HG02798 (cell line): Measurements from ENCODE around the gene BCL6B.
A peak's percentile ranks its signal among the peaks of the same experiment; 100 is the strongest.

Experiments used
- ATAC-seq: cut with Tn5 transposase; IDR thresholded peaks from one replicate; pipeline ENCODE4 v1.9.1; 2021; ENCODE audit warnings: mild to moderate bottlenecking; ENCODE audit not compliant: unreplicated experiment, poor library complexity

Gene BCL6B

DNA sequence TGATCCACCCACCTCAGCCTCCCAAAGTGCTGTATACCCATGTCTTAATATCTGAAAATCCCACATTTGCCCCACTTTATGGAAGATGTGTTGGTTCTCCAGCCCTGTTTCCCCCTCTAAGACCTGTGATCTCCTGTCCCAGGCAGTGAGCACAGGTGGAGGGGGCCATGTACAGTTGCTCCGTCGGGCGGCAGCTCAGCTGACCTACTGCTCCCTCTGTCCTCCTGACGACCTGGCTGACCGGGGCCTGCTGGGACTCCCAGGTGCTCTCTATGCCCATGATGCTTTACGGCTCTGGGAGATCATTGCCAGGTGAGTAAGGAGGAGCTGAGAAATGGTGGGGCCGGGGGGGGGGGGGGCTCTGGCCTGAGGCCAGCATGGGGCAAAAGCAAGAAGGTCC is 17.1 kb upstream of the BCL6B start:
- no peak for ATAC-seq

- no peak for ATAC-seq
Measured at GRCh38 chr17:7007143-7007542, 15.7 kb upstream of the BCL6B start.

GRCh38 chr17:7010523-7010922 is 12.3 kb upstream of the BCL6B start:
- no peak for ATAC-seq

- ATAC-seq: no peak
Measured at GRCh38 chr17:7011415-7011814, 11.4 kb upstream of the BCL6B start.

DNA sequence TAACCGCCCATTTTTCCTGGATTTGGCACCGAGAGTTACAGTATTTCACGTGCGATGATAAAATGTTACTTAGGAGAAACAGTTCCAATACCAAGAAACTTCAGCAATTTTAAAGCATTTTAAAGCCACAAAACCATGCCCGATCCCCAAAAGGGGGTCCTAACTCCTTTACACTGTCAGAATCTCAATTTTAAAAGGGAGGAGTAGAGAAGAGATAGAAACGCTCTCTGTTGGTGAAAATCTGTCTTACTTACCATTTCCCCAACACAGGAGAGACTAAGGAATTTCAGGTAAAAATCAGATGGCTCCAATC is 11.0 kb upstream of the BCL6B start:
- ATAC-seq: no peak

DNA sequence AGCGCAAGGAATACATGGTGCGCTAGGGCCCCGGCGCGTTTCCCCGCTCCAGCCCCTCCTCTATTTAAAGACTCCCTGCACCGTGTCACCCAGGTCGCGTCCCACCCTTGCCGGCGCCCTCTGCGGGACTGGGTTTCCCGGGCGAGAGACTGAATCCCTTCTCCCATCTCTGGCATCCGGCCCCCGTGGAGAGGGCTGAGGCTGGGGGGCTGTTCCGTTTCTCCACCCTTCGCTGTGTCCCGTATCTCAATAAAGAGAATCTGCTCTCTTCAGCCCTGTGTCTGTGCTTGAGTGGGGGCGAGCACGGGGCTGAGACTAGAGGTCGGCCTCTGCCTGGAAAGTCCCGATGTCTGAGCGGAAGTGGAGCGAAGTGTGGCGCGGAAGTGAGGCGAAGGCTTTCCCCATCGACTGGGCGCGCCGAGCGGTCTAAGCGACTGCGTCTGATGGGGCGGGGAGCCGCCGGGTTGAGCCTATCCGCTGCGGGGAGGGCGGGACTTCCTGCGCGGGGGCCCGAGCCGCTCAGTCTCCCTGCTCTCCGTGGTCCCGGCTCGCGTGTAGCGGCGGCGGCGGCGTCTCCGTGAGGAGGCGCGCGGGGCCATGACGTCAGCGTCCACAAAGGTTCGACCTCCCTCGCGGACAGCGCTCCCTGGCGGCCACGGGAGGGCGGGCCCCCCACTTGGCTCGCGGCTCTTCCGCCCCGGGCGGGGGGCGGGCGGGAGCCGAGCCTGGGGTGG is 8.4 kb upstream of the BCL6B start:
- peak; percentile 86 for ATAC-seq

- ATAC-seq: peak; percentile 6
Measured at GRCh38 chr17:7014995-7015958, 7.6 kb upstream of the BCL6B start.

- ATAC-seq: no peak
Measured at GRCh38 chr17:7016418-7016817, 6.4 kb upstream of the BCL6B start.

GRCh38 chr17:7016886-7017826 is 5.7 kb upstream of the BCL6B start:
- no peak for ATAC-seq

- no peak for ATAC-seq
Measured at GRCh38 chr17:7017827-7018200, 5.0 kb upstream of the BCL6B start.

DNA sequence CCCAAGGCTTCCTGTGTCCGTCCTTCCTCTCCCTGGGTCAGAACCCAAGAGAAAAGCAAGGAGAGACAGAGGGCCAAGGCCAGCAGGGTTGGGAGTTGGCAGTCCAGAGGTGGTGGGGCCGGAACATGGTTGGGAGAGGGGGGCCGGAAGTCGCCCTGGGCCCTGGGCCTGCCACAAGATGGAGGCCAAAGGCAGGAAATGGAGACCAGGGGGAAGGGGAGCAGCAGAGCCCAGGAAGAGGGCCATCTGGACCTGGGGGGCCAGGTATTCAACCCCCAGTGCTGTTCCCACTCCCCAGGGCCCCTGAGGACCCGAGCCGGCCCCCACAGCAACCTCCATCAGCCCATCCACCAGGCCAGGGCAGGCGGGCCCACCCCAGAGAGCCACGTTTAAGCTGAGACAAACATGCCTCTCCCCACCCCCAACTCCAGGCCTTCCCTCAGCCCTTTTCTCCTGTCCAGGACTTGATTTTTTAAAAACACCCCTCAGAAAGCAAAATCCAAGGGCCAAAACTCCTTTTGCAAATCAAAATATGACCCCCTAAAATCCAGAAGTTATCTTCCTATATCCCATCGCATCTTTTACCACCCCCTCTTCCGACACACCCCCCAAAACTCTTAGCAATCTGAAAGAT is 4.4 kb upstream of the BCL6B start:
- ATAC-seq: no peak

- no peak for ATAC-seq
Measured at GRCh38 chr17:7019367-7019766, 3.5 kb upstream of the BCL6B start.

- no peak for ATAC-seq
Measured at GRCh38 chr17:7019839-7020519, 2.9 kb upstream of the BCL6B start.

DNA sequence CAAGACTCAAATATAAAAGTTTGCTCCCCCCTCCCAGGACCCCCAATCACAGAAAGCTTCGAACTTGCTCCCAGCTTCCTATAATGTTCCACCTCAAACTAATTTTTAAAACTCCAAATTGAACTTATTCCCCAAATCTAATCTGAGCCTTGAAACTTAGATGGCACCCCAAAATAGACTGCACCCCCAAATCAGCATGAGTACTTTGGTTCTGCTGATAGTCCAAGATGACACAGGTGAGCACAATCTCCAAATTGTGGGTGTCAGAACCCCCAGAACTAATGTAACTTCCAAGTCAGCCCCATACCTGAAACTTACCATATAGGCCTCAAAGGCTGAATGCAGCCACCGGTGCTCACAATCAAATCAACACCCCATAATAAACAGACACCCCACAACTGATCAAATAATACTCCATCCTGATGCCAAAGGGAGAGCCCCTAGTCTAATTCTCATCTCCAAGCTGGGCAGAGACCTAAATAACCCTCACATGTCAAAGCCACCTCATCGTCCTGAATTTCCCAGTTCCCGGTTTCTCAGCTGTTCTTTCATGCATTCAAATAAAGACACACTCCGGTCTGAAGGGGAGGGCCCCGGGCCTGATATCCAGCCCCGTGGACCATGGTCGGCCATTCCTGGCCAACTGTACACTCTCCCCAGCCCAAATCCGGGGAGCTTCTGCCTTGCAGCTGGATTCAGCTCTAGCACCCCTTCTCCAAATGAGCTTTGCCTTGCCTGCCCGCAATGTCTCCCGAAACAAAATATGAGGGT is 1.8 kb upstream of the BCL6B start:
- ATAC-seq: no peak

- ATAC-seq: peak; percentile 77
Measured at GRCh38 chr17:7021993-7022778, 664 bp upstream of the BCL6B start.

GRCh38 chr17:7023576-7024401 is 939 bp downstream of the BCL6B start:
- peak; percentile 54 for ATAC-seq

GRCh38 chr17:7024402-7024785 is 1.5 kb downstream of the BCL6B start:
- ATAC-seq: no peak
